Activated T-cell treated with anti-CD3 and anti-CD28 coated beads for 24 hours (primary cell): ENCODE results near the gene NTM.

Experiments used
- DNase-seq: peaks from one replicate; pipeline ENCODE4 v3.0.0-alpha.2; 2020; ENCODE audit warnings: low read depth

The NTM gene

DNA sequence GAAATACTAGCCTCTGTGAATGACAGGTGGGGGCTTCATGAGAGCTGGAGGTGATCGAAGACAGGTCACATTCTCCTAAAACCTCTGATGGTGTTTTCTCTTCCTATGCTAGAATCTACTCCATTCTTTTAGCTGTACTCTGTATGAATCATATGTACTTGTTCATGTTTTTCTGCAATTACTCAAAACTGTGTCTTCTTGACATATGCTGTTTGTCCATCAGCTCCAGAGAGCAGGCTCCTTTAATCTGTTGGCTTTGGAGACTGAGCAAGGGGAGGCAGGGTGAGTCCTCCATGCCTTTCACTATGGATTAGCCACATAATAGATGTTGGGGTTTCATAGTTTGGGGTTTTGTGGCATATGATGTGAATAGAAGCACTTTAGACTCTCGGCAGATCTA is 598.8 kb downstream of the NTM start:
- DNase-seq: no peak

DNA sequence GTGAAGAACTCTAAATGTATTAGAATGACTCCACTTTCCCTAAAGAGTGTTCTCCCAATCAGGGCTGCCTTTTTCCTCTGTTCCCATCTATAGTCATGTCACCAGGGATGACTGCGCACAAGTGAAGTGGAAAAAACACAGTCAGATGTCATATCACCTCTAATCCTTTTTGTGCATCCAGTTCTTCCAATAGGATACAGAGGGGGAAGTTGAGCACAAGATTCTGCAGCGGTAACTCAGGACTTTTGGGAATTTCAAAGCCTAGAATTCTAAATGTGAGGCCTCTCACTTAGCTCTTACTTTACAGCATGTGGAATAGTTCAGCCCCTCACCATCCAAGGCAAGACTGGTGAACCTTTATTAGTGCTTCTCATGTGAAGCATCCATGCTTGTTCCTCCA is 602.6 kb downstream of the NTM start:
- no peak for DNase-seq

DNA sequence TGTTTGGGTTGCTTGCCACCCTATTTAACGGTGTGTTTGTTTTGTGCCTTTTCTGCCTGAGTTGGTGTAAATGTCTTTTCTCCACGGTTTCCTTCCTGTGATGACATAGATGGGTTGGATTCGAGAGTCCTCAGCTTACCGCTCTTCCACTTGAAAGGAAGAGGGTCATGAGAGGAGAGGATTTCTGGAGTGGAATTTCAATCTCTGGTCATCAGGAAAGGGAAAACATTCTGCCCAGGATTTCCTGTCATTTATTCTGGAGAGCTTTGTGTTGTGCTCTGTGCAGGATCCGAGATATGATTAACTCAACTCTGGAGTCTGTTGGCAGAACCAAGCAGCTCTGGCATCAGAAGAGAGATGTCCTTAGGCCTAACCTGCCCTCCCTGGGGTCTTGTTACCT is 605.2 kb downstream of the NTM start:
- no peak for DNase-seq

DNA sequence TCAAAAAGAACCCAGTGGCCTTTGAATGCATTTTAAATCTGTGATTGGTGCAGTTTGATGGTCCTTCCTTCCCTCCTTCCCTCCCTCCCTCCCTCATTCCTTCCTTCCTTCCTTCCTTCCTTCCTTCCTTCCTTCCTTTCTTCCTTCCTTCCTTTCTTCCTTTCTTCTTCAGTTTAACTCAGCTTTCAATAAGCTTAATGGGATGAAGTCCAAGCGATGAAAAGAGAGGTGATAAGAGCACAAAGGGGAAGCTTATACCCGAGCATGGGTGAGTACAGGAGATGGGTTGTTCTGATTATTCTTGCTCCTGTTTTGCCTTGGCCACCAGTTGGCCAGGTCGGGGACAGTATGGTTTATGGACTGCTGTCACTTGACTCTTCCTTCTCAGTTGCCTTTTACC is 605.6 kb downstream of the NTM start:
- DNase-seq: no peak

DNA sequence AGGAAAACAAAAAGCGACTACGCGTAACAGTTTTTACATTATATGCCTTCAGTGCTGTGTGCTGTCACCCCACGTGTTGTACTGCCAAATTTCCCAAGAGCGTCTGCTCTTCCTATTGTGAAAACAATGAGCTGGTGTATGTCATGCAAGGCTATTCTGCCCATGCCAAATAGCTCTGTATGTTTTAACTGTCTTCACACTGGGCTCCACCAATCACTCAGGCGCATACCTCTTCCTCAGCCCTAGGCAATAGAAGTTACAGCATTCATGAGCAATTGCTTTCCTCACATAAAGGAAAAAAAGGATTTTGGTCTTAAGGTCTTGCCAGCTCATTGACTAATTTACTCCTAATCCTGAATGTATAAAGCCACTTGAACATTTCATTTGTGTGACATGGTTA is 606.8 kb downstream of the NTM start:
- no peak for DNase-seq

DNA sequence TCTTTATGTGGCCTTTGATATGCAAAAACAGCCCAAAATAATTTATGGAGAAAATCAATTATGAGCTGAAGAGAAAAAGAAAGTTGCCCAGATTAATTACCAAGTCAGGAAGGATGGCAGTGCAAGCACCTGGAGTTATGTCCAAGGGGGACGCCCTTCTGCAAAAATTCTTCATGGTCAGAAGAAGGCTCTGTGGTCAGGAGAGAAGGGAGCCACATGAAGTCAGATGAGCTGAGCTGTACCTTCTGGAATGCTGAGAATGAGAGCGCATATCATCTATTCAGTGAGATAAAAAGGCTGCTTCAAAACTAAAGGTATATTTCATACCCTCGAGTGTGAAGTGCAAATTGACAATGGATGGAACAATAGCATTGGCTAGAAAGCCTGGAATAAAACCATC is 607.4 kb downstream of the NTM start:
- DNase-seq: no peak

DNA sequence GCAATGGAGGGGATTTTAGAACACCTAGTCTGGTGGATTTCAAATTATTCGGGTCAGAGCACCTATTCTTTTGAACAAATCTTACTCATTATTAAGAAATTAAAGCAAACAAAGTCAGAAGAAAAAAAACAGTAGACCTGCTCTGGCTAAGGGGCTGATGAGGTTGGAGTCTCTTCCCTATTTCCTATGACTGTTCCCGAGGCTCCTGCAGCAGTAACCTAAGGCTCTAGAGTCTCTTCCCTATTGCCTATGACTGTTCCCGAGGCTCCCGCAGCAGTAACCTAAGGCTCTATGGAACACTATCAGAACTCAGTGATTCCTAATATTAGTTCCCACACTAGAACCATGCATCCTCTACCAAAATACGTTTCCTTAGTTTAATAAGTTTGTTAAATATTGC is 607.9 kb downstream of the NTM start:
- DNase-seq: no peak

DNA sequence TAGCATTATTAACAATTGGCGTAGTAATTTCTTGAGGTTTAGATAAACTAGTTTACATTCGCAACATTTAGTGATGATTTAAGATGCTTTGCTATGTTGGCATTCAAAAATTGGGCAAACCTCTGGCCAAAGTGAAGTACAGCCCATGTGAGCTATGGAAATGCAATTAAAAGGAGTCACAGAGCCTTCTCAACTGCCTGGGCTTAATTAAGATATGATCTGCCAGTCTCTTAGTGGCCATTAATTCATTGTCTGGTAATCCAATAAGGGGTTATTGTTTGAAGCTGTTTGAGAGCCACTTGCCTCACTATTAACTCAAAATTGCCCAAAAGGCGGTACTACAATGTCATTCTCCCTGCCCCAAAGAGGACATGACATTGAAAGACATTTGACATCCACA is 608.9 kb downstream of the NTM start:
- DNase-seq: no peak

DNA sequence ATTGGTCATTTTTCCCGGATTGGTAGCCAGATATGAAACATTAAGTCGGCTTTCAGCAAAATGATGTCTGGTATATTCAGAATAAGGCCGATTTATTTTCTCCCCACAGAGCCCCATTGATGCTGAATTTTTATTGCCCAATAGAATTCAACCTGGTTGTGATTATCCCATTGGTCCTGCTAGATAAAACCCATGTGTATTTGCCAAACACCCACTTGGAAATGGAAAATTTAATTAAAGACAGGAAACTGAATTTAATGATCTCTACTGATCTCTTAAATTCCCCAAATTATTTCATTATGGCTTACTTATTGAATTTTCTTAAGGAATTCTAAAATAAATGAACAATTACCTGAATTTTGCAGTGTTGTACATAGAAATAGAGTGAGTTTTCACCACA is 609.8 kb downstream of the NTM start:
- no peak for DNase-seq

DNA sequence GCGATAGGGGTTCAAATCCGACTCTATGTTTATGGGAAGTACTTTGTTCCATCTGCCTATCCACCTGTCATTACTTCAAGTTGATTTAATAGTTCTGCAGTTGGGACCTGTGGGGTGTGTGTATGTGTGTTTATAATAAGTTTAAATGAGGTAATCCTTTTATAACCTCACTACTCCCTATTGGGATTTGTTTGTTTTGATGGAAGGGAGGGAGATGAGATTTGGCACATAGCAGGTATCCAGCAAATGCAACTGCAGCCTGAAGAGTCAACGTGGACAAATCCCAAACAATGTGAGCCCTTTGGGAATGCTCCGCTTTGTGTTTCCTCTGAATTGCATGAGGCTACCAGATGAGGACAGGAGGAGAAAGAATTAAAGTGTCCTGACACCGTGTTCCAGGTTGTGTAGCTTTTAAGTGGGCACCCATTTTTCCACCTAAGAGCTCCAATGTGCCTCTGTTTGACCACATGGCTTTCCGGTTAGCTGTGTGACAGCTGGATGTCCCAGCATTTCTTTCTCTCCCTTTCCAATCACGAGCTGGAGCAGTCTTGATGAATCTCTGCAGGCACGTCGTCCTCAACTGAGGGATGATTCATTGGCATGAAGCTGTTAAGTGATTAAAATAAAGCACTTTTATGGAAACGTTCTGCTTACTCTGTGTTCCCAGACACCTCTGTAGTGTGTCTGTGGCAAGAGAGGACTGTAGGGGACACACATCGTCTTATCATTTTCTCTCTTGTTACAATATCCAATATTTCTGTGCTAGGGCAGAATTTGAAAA is 610.7 kb downstream of the NTM start:
- DNase-seq: no peak

DNA sequence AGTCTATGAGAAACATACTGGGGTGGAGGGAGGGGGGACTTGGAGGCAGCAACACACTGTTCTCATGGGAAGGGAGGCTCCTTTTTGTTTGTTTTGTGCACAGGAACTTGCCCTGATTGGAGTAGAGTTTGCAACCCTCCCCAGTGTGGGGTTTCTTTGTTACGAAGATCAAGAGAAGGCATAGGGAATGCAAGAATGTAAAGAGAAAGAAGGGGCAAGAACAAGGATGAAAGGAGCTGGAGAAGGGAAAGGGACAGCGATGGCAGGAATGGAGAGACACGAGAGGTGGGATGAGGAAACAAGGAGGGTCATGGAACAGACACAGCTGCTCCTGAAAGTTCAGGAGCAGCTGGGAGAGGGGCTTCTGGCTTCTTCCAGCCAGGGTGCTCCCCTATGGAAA is 611.7 kb downstream of the NTM start:
- no peak for DNase-seq

DNA sequence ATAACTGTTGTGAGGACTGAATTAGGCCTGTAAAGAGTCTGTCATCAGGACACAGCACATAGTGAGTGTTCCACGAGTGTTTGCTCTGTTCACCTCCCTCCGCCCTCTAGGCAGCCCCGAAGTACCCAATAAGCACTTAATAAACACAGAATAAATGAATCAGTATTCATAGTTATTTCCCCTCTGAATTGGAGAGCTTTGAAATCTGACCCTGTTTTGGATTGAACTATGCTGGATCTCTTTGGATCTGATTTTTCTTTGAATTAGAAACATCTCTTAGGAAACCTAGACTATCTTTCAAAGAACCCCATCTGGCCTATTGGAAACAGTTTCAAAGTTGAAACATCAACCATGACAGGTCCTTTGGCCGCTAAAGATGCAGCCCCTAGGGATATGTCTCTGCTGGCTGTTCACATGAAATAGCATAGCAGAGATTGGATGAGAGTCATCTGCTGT is 615.5 kb downstream of the NTM start:
- no peak for DNase-seq

DNA sequence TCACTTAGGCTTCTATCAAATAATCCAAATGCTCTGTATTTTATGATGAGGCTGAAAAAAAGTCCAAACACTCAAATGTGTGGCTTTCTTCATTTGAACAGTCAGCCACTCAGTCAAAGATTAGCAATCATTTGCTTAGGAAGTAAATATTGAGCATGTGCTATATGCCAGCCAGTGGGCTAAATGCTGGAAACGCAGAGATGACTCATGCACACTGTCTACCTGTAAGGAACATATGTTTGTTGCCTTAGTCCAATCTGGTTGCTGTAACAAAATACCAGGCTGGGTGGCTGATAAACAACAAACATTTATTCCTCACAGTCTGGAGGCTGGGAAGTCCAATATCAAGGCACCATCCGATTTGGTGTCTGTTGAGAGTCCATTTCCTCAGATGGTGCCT is 617.3 kb downstream of the NTM start:
- DNase-seq: no peak

DNA sequence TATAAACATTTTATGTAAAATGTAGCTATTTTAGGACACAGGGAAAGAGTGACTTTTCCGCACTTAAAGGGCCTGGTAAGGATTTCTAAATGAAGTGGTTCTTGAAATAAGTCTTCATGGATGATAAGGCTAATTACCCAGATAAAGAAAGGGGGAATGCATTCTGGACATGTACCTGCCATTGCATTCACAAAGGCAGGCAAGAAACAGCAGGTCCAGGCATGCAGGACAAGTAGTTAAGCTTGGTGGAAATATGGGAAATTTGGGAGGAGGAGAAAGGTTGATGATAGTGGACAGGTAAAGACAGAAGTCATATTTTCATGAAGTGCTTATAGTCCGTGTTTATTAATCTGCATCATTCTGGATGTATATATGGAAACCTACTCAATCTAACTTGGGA is 621.2 kb downstream of the NTM start:
- DNase-seq: no peak

DNA sequence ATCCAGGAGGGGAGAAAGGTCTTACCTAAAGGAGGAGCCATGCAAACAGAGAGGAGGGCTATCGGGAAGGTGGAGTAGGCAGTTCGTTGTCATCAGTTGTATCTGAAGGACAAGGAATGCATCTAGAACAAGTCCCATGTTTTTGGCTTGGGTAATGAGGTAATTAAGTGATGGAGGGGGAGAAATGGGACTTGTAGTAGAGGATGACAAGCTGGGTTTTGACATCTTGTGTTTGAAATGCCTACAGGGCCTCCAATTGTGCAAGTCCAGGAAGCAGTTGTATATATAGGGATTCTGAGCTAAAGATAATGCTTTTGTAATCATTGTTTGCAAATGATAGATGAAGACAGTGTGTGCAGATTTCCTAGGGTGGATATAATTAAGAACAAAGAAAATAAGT is 622.8 kb downstream of the NTM start:
- DNase-seq: no peak

DNA sequence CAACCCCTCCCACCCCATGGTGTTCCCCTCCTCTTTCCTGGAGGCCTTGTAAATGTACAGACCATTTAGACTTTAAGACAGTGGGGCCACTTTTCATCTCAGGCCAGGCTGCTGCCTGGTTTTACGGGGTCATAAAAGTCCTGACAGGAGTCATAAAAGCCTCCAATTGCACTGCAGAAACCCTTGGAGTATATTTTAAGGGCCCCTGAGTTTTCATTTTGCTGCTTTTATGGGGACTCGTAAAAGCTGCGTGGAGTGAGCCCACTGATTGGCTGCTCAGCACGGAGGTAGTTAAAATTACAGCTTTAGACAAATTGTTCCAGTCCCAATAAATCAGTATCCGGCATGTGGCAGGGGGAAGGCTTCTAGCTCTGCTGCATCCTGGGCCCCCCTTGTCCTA is 627.6 kb downstream of the NTM start:
- no peak for DNase-seq

DNA sequence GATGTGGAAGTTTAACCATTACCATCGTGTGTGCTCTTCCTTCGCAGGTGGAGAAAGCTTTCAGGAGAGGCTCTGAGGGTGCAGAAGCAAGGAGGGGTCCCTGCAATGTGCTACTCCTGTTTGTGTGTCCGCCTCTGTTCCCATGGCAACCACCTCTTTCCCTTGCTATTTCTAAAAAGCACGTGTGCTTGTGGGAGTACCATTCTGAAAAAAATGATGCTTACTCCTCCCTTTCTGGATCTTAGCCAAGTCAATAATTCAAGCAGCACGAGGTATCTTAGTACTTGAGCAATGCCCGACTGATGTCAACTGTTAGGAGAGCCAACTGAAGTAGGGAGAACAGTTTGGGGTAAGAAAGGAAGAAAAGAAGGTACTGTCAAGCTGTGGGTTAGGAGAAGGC is 628.7 kb downstream of the NTM start:
- DNase-seq: no peak

DNA sequence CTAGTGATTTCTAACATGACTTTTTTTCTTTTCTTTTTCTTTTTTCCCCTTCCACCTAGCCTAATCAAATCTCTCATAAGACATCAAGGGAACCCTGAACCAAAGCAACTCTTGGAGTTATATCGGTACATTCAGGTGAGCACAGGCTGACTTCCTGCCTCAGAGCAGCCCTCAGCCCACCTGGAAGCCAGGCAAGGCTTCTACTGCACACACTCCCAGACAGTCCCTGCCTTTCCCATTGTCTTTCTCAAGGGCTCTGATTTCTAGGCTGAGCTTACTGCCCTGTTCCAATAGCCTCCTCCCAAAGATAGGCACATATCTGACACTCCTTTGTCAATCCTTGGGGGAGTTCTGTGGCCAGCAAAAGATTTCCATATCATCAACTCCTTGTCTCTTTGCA is 629.5 kb downstream of the NTM start:
- DNase-seq: no peak

DNA sequence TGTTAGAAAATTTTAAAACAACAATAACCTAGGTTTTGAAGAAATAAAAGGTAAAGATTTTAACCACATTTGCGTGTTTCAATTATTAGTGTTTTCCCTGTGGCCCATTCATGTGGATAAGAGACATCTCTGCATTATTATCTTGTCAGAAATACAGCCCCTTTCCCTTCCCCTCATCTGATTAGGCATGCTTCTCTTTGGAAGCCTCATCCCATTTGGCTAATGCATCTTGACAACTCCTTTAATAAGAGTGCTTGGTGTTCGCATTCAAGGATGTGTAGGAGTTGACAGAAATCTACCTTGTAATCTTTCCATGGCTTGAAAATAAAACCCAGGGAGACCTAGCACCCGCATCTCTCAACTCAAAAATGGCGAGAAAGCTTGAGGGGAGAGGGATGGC is 635.5 kb downstream of the NTM start:
- DNase-seq: no peak

DNA sequence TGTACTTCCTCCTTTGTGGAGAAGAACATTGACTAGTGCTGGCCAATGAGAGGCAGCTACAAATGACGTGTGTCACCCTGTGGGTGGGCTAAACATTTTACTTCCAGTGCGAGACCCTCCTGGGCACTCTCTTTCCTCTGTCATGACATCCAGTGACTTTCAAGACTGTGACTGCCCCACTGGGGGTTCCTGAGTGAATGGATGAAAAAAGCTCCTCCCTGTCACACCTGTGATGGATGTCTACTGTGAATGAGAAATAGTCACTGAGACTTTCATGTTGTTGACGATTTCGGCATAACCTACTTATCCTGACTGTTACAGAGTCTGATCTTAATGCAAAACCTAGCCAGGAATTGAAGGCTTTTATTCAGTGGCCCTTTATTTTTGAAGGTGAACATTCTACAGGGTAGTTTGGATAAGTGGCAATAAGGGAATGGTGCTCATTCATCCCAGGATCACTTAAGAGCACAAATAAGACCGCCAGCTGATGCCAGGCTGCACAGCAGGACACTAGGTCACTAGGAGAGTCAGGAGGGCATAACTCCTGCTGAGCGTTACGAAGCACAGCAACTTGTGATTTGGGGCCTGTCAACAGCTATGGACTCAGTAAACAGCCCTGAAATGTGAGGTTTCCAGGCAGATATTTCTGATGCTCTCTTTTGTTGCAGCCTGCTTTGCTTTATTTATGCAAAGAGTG is 636.6 kb downstream of the NTM start:
- no peak for DNase-seq

DNA sequence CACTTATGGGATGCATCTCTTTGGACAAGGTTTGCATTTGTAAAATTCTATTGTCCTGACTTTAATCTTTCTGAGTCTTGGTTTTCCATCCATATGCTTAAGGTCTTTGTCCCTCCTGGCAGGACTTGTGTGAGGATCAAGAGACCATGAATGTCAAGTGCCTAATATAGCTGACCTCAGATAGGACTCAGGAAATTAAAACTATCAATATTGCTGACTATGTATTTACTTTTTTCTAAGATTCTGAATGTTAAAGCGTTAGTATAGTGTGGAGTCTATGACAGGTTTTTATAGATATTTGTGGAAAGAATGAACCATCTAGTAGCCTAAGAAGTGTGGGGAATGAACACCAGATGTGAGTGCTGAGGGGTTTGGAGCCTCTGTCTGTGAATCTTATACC is 637.8 kb downstream of the NTM start:
- DNase-seq: no peak

DNA sequence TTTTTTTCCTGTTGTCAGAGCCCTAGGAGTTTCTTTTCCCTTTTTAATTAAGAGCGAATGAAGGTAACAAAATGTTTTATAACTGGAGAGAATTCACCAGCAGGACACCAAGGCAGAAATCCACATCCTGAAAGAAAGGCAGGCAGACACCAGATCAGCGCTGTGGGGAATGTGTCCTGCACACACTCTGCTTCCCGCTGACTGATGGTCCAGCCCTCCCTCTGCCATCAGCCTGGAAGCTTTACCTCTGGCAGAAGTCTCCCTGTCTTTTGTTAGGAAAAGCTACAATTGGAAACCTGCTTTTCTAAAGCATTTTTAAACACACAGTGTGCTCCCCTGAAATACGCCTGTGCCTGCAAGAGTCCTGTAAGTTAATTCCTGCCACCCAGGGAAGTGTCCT is 638.5 kb downstream of the NTM start:
- no peak for DNase-seq

DNA sequence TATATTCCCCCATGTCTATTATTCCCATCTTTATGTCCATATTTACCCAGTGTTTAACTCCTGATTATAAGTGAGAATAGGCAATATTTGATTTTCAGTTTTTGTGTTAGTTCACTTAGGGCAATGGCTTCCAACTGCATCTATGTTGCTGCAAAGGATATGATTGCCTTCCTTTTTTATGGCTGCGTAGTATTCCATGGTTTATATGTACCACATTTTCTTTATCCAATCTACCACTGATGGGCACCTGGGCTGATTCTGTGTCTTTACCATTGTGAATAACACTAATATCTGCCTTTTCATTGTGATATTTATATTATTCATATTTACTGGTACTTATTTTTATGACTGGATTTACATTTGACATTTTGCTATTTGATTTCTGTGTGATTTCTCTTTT is 649.6 kb downstream of the NTM start:
- DNase-seq: no peak

DNA sequence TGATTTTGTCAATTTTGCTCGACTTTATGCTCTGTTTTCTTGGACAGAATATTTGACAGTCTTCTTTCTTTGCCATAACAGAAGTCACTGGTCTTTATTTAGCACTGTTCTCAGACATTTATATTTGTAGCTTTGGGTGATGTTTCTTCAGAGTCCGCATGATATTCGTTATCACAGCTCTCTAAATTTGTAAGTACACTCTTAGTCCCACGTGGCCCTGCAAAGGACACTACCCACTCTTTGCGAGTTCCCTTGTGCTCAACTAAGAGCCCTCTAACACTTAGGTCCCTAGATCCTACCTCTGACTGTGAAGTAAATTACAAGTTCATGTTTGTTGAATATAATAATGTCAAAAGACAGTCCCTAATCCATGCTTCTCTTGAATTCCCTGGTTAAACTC is 651.9 kb downstream of the NTM start:
- DNase-seq: no peak
